K562 (cell line): ENCODE measurements around the gene PGBD1. TPM values are rescaled to one million over a fixed set of nuclear protein-coding genes. Genes with fewer than 3 reads are reported as not detected.
A peak's percentile ranks its signal among the peaks of the same experiment; 100 is the strongest.

Experiments
- BRD9 ChIP-seq: fragments of 450-650 bp; IDR thresholded peaks from 2 replicates; pipeline ENCODE4 v1.6.1; 2018; ENCODE audit warnings: low read depth; ENCODE audit not compliant: partially characterized antibody
- BRF1 ChIP-seq: IDR thresholded peaks from 3 replicates; pipeline ENCODE4 v1.6.1; 2011; ENCODE audit warnings: borderline replicate concordance, mild to moderate bottlenecking; ENCODE audit not compliant: insufficient read length; ENCODE audit errors: extremely low read depth
- CREB3L1 ChIP-seq: fragments of 450-650 bp; IDR thresholded peaks from 2 replicates; pipeline ENCODE4 v1.6.1; 2014; ENCODE audit warnings: low read depth, mild to moderate bottlenecking, moderate library complexity, borderline replicate concordance
- ELF4 ChIP-seq: fragments of 450-650 bp; formaldehyde crosslinking; IDR thresholded peaks from 2 replicates; pipeline ENCODE4 v1.4.0; 2022; ENCODE audit warnings: missing genetic modification characterization
- FOXO4 ChIP-seq: fragments of 450-650 bp; formaldehyde crosslinking; IDR thresholded peaks from 2 replicates; pipeline ENCODE4 v1.4.0; 2020; ENCODE audit warnings: mild to moderate bottlenecking, moderate library complexity
- FOXP1 ChIP-seq: sonication (generic); formaldehyde crosslinking; IDR thresholded peaks from 2 replicates; pipeline ENCODE4 v1.8.0; 2022; ENCODE audit warnings: mild to moderate bottlenecking, missing genetic modification reagents
- HDAC1 ChIP-seq, 2 experiments: fragments of 450-650 bp; IDR thresholded peaks; 2 replicates each; pipeline ENCODE4 v1.6.1; 2016 to 2017; ENCODE audit warnings: inconsistent platforms in 1 of 2, mild to moderate bottlenecking in 1 of 2, moderate library complexity in 1 of 2
- ID3 ChIP-seq, 2 experiments: fragments of 250-450 bp in 1 of 2; fragments of 450-650 bp in 1 of 2; sonication (Bioruptor Pico) in 1 of 2; IDR thresholded peaks; 2 replicates each; pipeline versions ENCODE4 v1.6.1 to v1.8.0; 2016 to 2021; ENCODE audit warnings: mild to moderate bottlenecking in 2 of 2, moderate library complexity in 2 of 2, missing compliant biosample characterization in 1 of 2, missing genetic modification characterization in 1 of 2
- KAT7 ChIP-seq: sonication (generic); formaldehyde crosslinking; IDR thresholded peaks from 2 replicates; pipeline ENCODE4 v1.8.0; 2022; ENCODE audit warnings: missing genetic modification reagents, mild to moderate bottlenecking, borderline replicate concordance
- RAD21 ChIP-seq, 2 experiments: fragments of 250-450 bp in 1 of 2; fragments of 450-650 bp in 1 of 2; sonication (Bioruptor Pico) in 1 of 2; formaldehyde crosslinking in 1 of 2; IDR thresholded peaks in 1 of 2; conservative IDR thresholded peaks in 1 of 2; 2 replicates each; pipeline versions ENCODE4 v1.4.0 to v1.8.0; 2020 to 2022; ENCODE audit warnings: mild to moderate bottlenecking in 2 of 2, moderate library complexity in 1 of 2
- SMAD1 ChIP-seq: fragments of 150-350 bp; IDR thresholded peaks from 2 replicates; pipeline ENCODE4 v1.6.1; 2014; ENCODE audit warnings: low read length, low read depth; ENCODE audit not compliant: partially characterized antibody
- TFAP4 ChIP-seq: sonication (generic); formaldehyde crosslinking; IDR thresholded peaks from 2 replicates; pipeline ENCODE4 v1.8.0; 2022; ENCODE audit warnings: missing genetic modification reagents, mild to moderate bottlenecking, moderate library complexity, borderline replicate concordance
- THAP7 ChIP-seq: fragments of 250-450 bp; sonication (Bioruptor Pico); IDR thresholded peaks from 2 replicates; pipeline ENCODE4 v1.5.0; 2021
- ZBTB7A ChIP-seq: IDR thresholded peaks from 2 replicates; pipeline ENCODE4 v1.6.1; 2011; ENCODE audit warnings: low read depth, mild to moderate bottlenecking, low read length, moderate library complexity, borderline replicate concordance; ENCODE audit not compliant: control insufficient read depth
- ZNF398 ChIP-seq: fragments of 250-450 bp; sonication (Bioruptor Pico); IDR thresholded peaks from 2 replicates; pipeline ENCODE4 v1.8.0; 2021; ENCODE audit warnings: moderate library complexity, mild to moderate bottlenecking, inconsistent platforms
- polyA plus RNA-seq, 8 experiments: library from polyadenylated mRNA; depleted of rRNA in 4 of 8; stranded (reverse) in 5 of 8; unstranded in 3 of 8; fragments of >200 nt; fragmentation: Nextera tagmentation in 2 of 8; fragmentation: Illumina TruSeq in 1 of 8; extraction: Ambion mirVana in 2 of 8; extraction: Trizol in 1 of 8; gene quantifications; 2 replicates each; pipeline versions ENCODE4 v1.2.1 to v1.2.3, GENCODE V29; 2011 to 2014; ENCODE audit warnings: inconsistent platforms in 1 of 8, missing spikeins in 1 of 8
- total RNA-seq, 7 experiments: library from RNA; depleted of rRNA in 6 of 7; stranded (reverse); fragments of >200 nt in 6 of 7; fragmentation: Illumina TruSeq in 2 of 7; extraction: Trizol in 2 of 7; gene quantifications; 2 replicates each; pipeline versions ENCODE4 v1.2.1 to v1.2.3, GENCODE V29; 2011 to 2021; ENCODE audit warnings: low replicate concordance in 1 of 7

The PGBD1 gene
- total and polyA plus RNA-seq, 9 of the 15 experiments (the other 6 are each of a cell fraction or from before 2014, with no cell fraction given) = 3.3 to 9.0 (median 7.3) TPM

GRCh38 chr6:28349892-28350737 lies 68.7 kb downstream of the PGBD1 start, which contains the start of gene ZKSCAN3 (continued):
- TF ChIP-seq FOXO4 (CRISPR knock-in tag) (no peak), FOXP1 (peak; percentile 86), ID3 (CRISPR knock-in tag; IDR thresholded peaks at IDR 0.05) (no peak), ID3 (tag; IDR thresholded peaks at IDR 0.05) (peak; percentile 71; the same call in 1 of the 2 replicates), CREB3L1 (peak; percentile 87), ELF4 (peak; percentile 96), RAD21 (CRISPR knock-in tag; conservative IDR thresholded peaks at IDR 0.05 in 1 of 2, IDR thresholded peaks at IDR 0.05 in 1 of 2) (peak; percentile 4 to 48; a peak in 3 of 4 replicates), THAP7 (CRISPR knock-in tag) (peak; percentile 9; the same call in 1 of the 2 replicates), BRD9 (peak; percentile 97), BRF1 (no peak), SMAD1 (peak; percentile 82), ZNF398 (no peak), KAT7 (CRISPR knock-in tag) (no peak), HDAC1 (IDR thresholded peaks at IDR 0.05) (peak in 1 of 2 experiments; percentile 98; a peak in 2 of 4 replicates), TFAP4 (CRISPR knock-in tag) (peak; percentile 66; the same call in 1 of the 2 replicates), ZBTB7A (peak; percentile 88)
